Measurements from ENCODE around the gene SH3TC2. TPM values are rescaled to one million over a fixed set of nuclear protein-coding genes. Genes with fewer than 3 reads are reported as not detected.

Gene SH3TC2
- total and polyA plus RNA-seq, 2 donors (not counting 1 experiment from before 2014, with no cell fraction given), result not detected

DNA sequence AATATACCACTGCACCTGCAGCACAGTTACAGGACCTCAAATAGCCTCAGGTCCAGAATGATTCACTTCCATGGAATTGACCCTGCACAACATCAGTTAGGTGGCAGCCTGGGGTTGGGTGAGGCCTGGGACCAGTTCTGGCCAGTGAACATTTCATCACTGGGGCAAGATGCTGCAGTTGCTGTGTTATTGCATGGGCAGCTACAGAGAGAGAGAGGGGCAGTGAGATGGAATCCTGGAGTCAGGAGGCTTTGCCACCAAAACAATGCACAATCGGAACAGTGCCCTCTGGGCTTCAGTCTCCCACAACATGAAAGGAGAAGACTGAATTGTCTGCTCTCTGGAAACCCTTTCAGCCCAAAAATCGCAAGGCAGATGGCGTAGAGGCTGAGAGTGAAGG, 51.8 kb downstream of the SH3TC2 start:
- H3K4me2 ChIP-seq (replicated peaks; ENCODE audit: low read depth, low read length, poor library complexity, severe bottlenecking), result no peak overlapping the region
- H3K36me3 ChIP-seq (replicated peaks in 1 of 2; ENCODE audit: control extremely low read depth in 1 of 2, control insufficient read depth in 1 of 2, extremely low read depth in 1 of 2, insufficient read depth in 2 of 2, low read length in 1 of 2), result no peaks in the 10 kb centered on the region
- H3K27me3 ChIP-seq (replicated peaks in 1 of 4; ENCODE audit: control extremely low read depth in 1 of 4, control insufficient read depth in 3 of 4, insufficient read depth in 4 of 4, low read length in 3 of 4), result no peaks in the 10 kb centered on the region
- H2AFZ ChIP-seq (ENCODE audit: insufficient read depth, low read depth, low read length, poor library complexity, severe bottlenecking), result no peak overlapping the region
- ATAC-seq (ENCODE audit: low read depth) (no peak), DNase-seq (no peak)
- no peak overlapping the region for H3K27ac Mint-ChIP-seq
- CTCF ChIA-PET, result interaction anchor here (1.2 kb wide), 1 partner anchor 53 kb away, joined by 3 read pairs; no protein-coding TSS in a partner anchor
- no peak overlapping the region for H3K27ac ChIP-seq (ENCODE audit: low read length in 2 of 2)
- no peak overlapping the region for H3K9ac ChIP-seq (ENCODE audit: low read length)
- H3K4me1 ChIP-seq (ENCODE audit: control insufficient read depth in 2 of 2, insufficient read depth in 2 of 2, low read length in 2 of 2), result no peaks in the 10 kb centered on the region
- intact Hi-C loops (cut with micrococcal nuclease), result no loop called here
- H3K9me3 Mint-ChIP-seq (ENCODE audit: insufficient read depth), result no peaks in the 10 kb centered on the region
- H3K4me3 ChIP-seq (ENCODE audit: control extremely low read depth in 1 of 5, extremely low read depth in 1 of 5, insufficient read depth in 1 of 5, low read depth in 2 of 5, low read length in 4 of 5), result no peak overlapping the region
- no peak for TF ChIP-seq EZH2 (IDR thresholded peaks at IDR 0.05; ENCODE audit: borderline replicate concordance, insufficient read depth, low read depth, low read length, poor library complexity, severe bottlenecking)
- TF ChIP-seq, protein P1, sequence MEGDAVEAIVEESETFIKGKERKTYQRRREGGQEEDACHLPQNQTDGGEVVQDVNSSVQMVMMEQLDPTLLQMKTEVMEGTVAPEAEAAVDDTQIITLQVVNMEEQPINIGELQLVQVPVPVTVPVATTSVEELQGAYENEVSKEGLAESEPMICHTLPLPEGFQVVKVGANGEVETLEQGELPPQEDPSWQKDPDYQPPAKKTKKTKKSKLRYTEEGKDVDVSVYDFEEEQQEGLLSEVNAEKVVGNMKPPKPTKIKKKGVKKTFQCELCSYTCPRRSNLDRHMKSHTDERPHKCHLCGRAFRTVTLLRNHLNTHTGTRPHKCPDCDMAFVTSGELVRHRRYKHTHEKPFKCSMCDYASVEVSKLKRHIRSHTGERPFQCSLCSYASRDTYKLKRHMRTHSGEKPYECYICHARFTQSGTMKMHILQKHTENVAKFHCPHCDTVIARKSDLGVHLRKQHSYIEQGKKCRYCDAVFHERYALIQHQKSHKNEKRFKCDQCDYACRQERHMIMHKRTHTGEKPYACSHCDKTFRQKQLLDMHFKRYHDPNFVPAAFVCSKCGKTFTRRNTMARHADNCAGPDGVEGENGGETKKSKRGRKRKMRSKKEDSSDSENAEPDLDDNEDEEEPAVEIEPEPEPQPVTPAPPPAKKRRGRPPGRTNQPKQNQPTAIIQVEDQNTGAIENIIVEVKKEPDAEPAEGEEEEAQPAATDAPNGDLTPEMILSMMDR (IDR thresholded peaks at IDR 0.05), result no peak
- 100% methylated on average over 3 of the region's 3 CpGs for WGBS (ENCODE audit: insufficient coverage)
- POLR2A ChIA-PET, result no interaction called here
- H4K20me1 ChIP-seq (ENCODE audit: control insufficient read depth, insufficient read depth, low read length, poor library complexity, severe bottlenecking), result no peaks in the 10 kb centered on the region
- H3K27me3 Mint-ChIP-seq, result peaks cover 2% of the 10 kb centered on the region
- no peaks in the 10 kb centered on the region for H3K79me2 ChIP-seq (ENCODE audit: control insufficient read depth, insufficient read depth, low read length)
- no peaks in the 10 kb centered on the region for H3K4me1 Mint-ChIP-seq
- no peak overlapping the region for H3K4me3 Mint-ChIP-seq
- no peaks in the 10 kb centered on the region for H3K9me3 ChIP-seq (ENCODE audit: control extremely low read depth in 1 of 3, control insufficient read depth in 2 of 3, insufficient read depth in 1 of 3, low read length in 2 of 3)

DNA sequence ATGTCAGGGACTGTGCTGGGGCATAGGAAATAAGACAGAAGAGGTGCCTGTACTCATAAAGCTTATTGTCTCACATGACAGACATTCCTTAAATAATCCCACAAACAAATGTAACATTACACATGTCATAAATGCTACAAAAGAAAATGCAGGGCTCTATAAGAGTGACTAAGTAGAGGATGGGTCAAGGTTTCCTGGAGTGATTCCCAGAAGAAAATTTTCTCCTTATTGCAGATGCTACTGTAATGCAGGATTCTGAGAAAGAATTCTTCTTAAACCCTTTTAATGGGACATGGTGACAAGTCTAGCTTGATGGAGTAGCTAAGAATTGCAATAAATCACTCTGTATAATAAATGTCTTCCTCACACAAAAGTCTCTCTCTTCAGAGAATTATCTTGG, 55.7 kb downstream of the SH3TC2 start:
- no peaks in the 10 kb centered on the region for H3K79me2 ChIP-seq (ENCODE audit: control insufficient read depth, insufficient read depth, low read length)
- intact Hi-C loops (cut with micrococcal nuclease), result no loop called here
- CTCF ChIA-PET, result interaction anchor here (1.3 to 3.1 kb wide), 4 partner anchors 8 to 276 kb away, joined by 4 to 10 read pairs (median 6); no protein-coding TSS in a partner anchor
- ATAC-seq (ENCODE audit: low read depth) (no peak), DNase-seq (no peak)
- H3K27me3 Mint-ChIP-seq, result peaks cover 12% of the 10 kb centered on the region
- no peak overlapping the region for H3K4me3 ChIP-seq (ENCODE audit: control extremely low read depth in 1 of 5, extremely low read depth in 1 of 5, insufficient read depth in 1 of 5, low read depth in 2 of 5, low read length in 4 of 5)
- TF ChIP-seq, protein P1 (IDR thresholded peaks at IDR 0.05), result no peak
- no peak for TF ChIP-seq EZH2 (IDR thresholded peaks at IDR 0.05; ENCODE audit: borderline replicate concordance, insufficient read depth, low read depth, low read length, poor library complexity, severe bottlenecking)
- H4K20me1 ChIP-seq (ENCODE audit: control insufficient read depth, insufficient read depth, low read length, poor library complexity, severe bottlenecking), result no peaks in the 10 kb centered on the region
- H3K27me3 ChIP-seq (replicated peaks in 1 of 4; ENCODE audit: control extremely low read depth in 1 of 4, control insufficient read depth in 3 of 4, insufficient read depth in 4 of 4, low read length in 3 of 4), result no peaks in the 10 kb centered on the region
- POLR2A ChIA-PET, result no interaction called here
- no peak overlapping the region for H3K9ac ChIP-seq (ENCODE audit: low read length)
- H3K27ac ChIP-seq (ENCODE audit: low read length in 2 of 2), result no peak overlapping the region
- H3K27ac Mint-ChIP-seq, result no peak overlapping the region
- no peak overlapping the region for H3K4me3 Mint-ChIP-seq
- H3K4me2 ChIP-seq (replicated peaks; ENCODE audit: low read depth, low read length, poor library complexity, severe bottlenecking), result no peak overlapping the region
- no peaks in the 10 kb centered on the region for H3K36me3 ChIP-seq (replicated peaks in 1 of 2; ENCODE audit: control extremely low read depth in 1 of 2, control insufficient read depth in 1 of 2, extremely low read depth in 1 of 2, insufficient read depth in 2 of 2, low read length in 1 of 2)
- H3K9me3 Mint-ChIP-seq (ENCODE audit: insufficient read depth), result no peaks in the 10 kb centered on the region
- H3K9me3 ChIP-seq (ENCODE audit: control extremely low read depth in 1 of 3, control insufficient read depth in 2 of 3, insufficient read depth in 1 of 3, low read length in 2 of 3), result no peaks in the 10 kb centered on the region
- H2AFZ ChIP-seq (ENCODE audit: insufficient read depth, low read depth, low read length, poor library complexity, severe bottlenecking), result no peak overlapping the region
- no peaks in the 10 kb centered on the region for H3K4me1 Mint-ChIP-seq
- H3K4me1 ChIP-seq (ENCODE audit: control insufficient read depth in 2 of 2, insufficient read depth in 2 of 2, low read length in 2 of 2), result no peaks in the 10 kb centered on the region

Data from B cell (primary cell).